Measurements from ENCODE around the gene PTPRR.

Gene PTPRR

DNA sequence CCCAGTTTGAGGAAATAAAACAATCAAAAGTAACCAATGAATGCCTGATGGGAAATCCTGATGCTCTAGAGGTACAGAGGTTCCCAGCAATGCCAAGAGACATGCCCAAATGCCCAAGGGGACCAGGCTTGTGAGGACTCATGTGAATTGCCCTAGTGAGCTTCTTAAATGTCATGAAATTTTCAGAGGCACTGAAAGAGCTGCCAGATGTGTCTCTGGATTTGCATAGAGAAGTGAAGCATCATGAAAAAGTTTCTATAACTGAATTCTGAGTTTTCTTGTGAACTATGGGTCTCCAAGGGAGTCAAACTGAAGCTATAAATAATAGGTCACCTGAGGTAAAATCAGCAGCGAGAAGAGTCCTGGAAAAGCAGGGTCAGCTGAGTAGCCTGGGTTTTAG is 9.9 kb downstream of the PTPRR start:
- no peak for DNase-seq (ENCODE audit: low read depth in 2 of 2)

DNA sequence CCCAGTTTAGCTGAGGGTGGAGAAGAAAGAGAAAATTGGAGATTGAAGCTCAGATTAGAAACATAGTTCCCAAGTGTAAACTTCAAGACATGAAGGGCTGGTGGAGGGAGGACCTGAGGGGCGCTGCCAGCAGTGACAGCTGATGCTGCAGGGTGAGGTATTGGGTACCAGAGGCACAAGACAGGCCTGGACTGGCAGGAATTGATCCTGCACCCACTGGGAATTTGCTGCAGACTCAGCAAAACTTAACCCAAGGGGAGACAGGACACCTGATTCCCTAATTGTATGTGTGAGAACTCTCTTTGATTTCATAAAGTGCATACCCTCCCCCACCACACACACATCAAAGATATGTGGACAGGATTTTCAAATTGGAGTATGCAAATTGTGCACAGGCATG is 11.6 kb downstream of the PTPRR start:
- DNase-seq (ENCODE audit: low read depth in 2 of 2): no peak

DNA sequence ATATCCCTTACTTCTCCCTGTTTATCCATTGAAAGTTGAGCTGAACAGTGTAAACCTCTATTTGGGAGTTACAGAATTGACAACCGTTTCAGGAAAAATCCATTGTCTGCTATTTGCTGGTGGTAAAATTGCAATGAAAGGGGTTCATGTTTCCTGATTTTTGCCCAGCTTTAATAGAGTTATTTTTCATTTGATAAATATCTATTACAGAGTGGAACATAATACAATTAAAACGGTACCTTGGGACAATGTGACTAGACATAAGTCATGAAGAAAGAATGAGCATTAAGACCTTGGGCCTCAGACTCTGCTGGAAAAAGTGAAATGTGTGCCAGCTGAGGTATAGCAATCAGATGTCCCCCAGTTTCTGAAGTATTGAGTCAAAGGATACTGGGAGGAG is 13.1 kb downstream of the PTPRR start:
- no peak for DNase-seq (ENCODE audit: low read depth in 2 of 2)

DNA sequence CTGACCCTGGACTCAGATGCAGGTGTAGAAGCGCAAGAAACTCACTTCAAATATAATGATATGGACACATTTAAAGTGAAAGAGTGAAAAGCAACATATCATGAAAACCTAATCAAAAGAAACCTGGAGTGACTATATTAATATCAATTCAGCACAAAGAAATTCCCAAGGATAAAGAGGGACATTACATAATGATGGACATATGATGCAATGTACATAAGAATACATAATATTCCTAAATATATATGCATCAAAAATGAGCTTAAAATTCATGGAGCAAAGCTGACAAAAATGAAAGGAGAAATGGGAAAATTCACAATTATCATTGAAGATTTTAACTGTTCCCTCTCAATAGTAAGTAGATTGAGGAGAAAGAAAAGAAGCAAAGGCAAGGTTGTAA is 24.6 kb downstream of the PTPRR start:
- no peak for DNase-seq (ENCODE audit: low read depth in 2 of 2)

DNA sequence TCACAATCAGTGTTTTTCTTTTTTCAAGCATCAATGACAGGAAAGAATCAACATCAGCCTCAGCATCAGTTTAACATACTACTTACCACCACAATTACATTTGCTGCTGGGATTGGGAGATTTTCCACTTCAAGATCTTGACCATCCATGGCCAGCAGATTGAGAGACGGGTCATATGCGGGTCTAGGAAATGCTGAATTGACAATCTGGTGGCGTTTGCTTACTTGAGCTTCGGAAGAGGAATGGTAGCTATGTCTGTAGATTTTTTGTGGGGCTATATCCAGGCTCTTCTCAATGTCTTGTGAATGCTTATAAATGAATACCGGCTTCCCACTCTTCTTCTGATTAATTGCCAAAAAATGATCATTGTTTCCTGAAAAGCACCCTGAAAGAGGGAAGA is 27.9 kb downstream of the PTPRR start:
- no peak for DNase-seq (ENCODE audit: low read depth in 2 of 2)

DNA sequence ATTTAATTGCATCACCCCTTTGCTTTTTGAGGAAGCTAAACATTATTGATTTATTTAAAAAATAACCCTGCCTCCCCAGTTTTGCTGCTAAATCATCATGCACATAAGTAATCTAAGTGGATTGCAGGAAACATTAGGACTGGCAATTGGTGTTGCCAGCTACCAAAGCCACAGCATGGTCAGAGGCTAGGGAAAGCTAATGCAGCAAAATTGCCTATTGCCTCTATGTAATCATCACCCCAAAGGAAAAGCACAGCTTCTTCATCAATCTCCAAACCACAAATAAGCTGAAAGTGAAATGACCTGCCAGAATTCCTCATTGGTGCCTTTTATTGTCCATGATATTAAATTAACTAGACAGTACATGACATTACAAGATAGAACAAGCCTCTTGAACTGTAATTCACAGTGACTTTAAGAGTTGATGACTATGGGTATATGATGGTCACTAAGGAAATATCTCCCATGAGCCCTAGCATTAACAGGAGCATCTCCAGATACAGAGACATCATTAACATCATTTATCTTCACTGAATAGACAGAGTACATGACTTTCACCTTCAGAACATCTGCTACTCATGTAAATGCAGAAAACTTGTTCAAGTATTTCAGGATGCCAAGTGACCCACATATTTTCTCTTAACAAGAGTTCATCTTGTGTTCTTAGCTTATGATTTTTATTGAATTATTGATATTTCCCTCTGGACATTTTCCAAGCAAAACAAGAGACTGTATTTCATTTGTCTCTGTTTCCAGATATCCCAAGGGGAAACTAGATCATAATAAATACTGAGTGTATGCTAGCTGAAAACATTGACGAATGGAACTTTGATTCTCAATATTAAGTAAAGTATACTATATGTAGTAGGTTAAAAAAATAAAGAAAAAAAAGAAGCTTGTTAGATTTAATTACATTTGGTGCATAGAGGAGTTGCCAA is 29.4 kb downstream of the PTPRR start:
- no peak for DNase-seq (ENCODE audit: low read depth in 2 of 2)

DNA sequence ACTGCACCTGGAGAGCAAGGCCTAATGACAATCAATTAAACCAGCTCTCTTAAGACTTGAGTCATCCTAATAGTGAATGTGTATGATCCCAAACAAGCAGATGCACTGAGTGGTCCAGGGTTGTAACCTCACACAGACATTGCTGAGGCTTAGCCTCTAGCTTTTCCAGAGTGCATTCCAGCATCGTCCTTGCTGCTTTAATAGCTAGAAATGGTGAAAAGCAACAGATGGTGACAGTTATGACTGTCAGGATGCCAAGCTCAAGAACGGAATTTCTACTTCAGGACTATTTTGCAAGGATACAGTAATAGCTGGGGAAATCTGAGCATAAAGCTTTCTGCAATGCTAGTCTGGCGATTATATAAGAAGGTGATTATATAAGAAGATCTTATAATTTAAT is 34.6 kb downstream of the PTPRR start:
- DNase-seq (ENCODE audit: low read depth in 2 of 2): no peak

DNA sequence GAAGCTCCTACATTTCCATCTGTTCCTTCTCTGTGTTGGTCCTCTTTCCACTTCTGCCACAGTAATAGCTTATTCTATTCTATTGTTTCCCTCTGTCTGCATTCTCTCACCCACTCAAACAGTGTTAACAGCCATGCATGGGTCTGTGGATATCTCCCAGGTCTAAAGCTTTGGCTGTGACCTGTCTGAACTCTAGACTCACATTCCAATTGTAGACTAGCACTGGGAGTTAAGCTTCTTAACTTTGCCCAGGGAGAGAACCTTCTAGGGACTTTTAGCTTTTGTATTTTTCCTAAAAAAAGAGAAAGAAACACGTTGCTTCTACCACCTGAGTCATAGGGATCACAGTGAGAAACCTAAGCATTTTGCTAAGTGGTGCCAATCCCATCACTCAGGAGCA is 36.7 kb downstream of the PTPRR start:
- no peak for DNase-seq (ENCODE audit: low read depth in 2 of 2)

- no peak for DNase-seq (ENCODE audit: low read depth in 2 of 2)
These were observed 39.8 kb downstream of the PTPRR start for GRCh38 chr12:70880744-70881143.

DNA sequence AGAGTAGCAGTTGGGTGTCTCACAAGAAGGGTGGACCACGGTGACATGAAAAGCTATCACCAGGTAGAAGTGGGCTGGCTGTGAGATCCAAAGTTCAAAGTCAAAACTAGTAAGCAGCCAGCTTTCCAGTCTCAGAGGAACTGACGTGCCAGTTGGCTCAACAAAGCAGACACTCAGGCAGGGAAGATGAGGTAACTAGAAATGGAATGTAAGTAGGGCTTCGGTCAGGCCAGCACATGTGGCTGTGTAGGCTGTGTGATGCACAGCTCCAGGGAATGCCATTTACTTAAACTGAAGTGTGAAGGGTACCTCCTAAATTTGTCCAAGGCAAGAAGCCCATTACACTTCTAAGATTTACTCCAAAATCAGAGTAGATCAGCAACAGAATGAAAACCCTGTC is 43.6 kb downstream of the PTPRR start:
- no peak for DNase-seq (ENCODE audit: low read depth in 2 of 2)

- DNase-seq (ENCODE audit: low read depth in 2 of 2): no peak
These were observed 44.9 kb downstream of the PTPRR start for GRCh38 chr12:70875628-70876027.

- no peak for DNase-seq (ENCODE audit: low read depth in 2 of 2)
These were observed 65.5 kb downstream of the PTPRR start for GRCh38 chr12:70854881-70855568.

DNA sequence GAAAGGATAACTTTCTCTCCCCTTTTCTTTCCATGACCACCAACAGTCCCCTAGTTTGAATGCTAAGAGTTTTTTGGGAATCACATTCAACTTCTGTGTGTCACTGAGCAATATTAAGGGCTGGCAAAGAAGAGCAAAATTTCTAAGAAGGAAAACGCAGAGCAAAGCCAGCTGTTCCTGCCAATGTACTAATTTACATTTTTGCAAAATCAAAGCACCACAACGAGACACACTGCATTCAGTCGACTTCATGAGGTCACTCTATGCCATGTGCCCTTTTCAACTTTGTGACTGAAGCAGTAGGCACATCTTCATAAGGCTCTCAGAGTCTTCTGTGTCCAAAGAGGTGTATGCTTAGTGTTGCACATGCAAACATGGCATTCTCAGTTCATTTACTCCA is 66.4 kb downstream of the PTPRR start:
- DNase-seq (ENCODE audit: low read depth in 2 of 2): no peak

DNA sequence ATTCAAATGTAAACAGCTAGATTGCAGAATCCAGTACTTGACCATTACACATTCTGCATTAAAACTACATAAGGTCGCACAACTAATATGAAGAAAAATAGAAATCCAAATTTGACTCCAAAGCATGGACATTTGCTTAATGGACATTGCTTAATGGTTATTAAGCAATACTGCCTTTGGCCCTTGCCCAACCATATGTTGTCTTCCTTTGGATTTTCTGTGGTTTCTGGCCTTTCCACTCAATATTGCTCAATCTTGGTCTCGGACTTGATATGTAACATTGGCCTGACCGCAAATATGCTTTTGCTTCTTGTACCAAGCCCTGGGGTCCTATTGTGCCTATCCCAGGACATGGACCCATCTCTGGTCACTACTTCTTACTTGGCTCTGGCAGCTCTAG is 67.2 kb downstream of the PTPRR start:
- DNase-seq (ENCODE audit: low read depth in 2 of 2): no peak

DNA sequence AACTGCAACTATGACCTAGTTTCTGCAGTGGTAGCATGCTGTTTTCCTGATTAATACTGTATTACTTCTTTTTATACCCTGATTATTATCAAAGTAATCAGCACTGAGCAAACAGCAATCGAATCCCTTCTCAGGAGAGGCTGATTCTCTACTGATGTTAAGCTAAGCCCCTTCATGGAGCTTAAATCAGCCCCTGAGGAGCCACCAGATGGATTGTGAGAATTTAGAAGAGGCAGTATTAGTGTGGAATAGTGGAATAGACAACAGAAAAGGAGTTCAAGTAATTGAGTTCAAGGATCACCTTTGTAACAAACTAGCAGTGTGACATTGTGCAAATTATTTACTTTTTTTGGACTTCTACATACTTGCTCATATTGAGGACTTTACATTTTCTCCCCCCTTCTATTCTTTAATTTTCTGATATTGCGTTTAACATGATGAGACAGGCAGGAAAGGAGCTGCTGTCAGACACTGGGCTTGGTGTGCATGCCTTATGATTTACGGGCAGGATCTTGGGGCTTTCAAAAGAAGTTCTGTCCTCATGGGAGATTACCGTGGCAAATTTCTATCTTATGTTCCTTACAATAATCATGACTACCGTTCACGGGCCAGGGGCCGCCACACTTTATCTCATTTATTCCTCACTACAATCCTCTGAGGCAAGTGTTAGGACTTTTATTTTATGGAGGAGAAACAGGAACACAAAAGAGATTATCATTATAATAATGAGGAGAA is 68.0 kb downstream of the PTPRR start:
- no peak for DNase-seq (ENCODE audit: low read depth in 2 of 2)

- DNase-seq (ENCODE audit: low read depth in 2 of 2): no peak
These were observed 71.1 kb downstream of the PTPRR start for GRCh38 chr12:70849265-70849960.

DNA sequence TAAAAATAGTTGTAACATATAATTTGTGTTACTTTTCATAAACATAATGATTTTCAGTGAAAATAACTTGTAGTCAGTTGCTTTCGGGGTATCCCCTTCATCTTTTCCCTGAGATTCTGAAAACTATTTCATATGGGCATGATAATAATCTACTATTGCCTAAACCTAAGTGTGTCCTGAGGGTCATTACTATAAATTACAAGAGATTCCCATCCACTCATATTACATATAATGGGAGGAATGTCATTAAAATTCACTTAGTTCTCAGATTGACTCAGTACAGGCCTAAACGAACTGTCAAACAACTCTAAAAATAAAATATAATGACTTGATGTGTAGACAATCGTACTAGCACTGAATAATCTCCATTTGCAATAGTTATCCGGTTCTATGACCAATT is 72.7 kb downstream of the PTPRR start:
- DNase-seq (ENCODE audit: low read depth in 2 of 2): no peak

- DNase-seq (ENCODE audit: low read depth in 2 of 2): no peak
These were observed 75.3 kb downstream of the PTPRR start for GRCh38 chr12:70845268-70845667.

DNA sequence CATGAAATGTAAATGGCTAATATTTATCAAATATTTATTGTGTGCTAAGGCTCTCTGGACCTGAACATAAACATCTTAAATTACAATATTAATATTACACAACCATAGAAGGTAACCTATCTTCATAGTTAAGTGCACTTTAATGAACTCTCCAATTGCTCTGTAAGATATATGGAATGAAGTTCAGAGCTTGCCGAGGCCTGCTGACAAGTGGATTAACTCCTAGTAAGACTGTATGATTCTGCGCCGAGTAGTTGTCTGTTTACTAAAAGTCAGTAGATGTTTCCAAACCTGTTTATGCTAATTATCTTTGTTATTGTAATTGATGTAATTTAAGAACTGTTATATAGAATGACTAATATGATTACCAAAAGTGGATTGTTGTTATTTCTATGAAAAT is 77.2 kb downstream of the PTPRR start:
- DNase-seq (ENCODE audit: low read depth in 2 of 2): no peak

GRCh38 chr12:70842942-70843341 is 77.6 kb downstream of the PTPRR start:
- DNase-seq (ENCODE audit: low read depth in 2 of 2): no peak

GRCh38 chr12:70842136-70842535 is 78.4 kb downstream of the PTPRR start:
- DNase-seq (ENCODE audit: low read depth in 2 of 2): no peak

Measured in stimulated activated CD8-positive, alpha-beta memory T cell treated with anti-CD3 and anti-CD28 coated beads, Interleukin-7, amount 100 ng/mL, for 4 hours (primary cell).